Activated CD4-positive, CD25-positive, alpha-beta regulatory T cell treated with anti-CD3 and anti-CD28 coated beads, Interleukin-2, amount 50 U/mL, for 16 hours (primary cell): ENCODE measurements around the gene ATR.
A peak's percentile ranks its signal among the peaks of the same experiment; 100 is the strongest.
"Not testable (repeated sequence)": the region's sequence is repeated elsewhere in the genome, so short reads cannot be mapped to it uniquely, and the experiment has no call there.

Source experiments
- DNase-seq: peaks from one replicate; pipeline ENCODE4 v3.0.0-alpha.2; 2020; ENCODE audit warnings: low read depth, low spot score

ATR gene

DNA sequence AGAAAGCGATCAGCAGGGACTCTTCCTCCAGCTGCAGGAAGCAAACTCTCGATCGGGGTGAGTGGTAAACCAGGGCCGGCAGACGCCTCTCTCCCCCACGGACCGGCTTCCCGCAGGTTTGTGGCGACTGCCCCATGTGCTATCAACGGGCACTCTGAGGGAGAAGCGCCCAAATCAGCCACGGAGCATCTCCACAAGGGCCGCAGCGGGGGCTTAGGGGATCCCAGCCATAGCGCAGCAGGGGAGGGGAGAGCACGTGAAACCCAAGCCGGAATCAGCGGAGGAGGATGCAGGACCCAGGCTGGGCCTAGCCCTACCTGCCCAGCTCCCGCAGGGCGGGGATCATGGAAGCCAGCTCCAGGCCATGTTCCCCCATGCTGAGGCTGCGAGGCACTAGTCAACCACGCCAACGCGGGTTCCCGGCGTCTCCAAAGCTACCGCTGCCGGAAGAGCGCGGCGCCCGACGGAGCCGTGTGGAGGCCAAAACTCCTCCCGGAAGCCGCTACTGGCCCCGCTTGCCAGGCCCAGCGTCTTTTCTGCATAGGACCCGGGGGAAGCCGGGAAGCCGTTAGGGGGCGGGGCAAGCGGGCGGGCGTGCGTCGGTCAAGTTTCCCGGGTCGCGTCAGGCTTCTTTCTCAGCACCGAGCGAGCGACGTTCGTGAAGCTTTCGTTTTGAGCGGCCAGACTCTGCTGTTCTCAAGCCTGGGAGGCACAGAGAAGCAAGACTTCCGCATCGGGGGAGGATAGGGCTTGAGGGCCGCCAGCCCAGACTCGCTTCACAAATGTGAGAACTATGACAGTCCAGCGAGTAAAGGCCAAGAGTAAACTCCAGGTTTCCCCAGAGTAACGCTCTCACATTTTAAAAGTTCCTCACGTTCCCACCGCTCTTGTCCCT, at the start of gene ATR:
TSS of gene ATR (minus strand) at position 405 of the 895 bp plus-strand sequence. CDS start at position 376, 29 bp downstream.
- DNase-seq: peak; percentile 87

GRCh38 chr3:142626971-142627370, 48.4 kb upstream of the ATR start:
- DNase-seq: no peak

DNA sequence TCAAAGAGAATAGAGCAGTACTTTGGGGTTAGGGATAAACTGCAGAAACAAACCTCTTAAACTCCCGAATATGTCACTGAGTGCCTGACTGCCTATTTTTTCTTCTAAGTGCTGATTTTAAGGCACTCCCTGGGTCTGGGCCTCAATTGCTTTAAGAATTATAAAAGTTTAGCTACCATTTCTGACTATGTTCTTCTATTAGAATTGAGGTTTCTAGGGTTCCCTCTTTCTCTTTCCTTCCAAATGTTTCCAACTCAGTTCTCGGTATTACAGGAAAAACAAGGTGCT, 46.6 kb upstream of the ATR start:
- no peak for DNase-seq

DNA sequence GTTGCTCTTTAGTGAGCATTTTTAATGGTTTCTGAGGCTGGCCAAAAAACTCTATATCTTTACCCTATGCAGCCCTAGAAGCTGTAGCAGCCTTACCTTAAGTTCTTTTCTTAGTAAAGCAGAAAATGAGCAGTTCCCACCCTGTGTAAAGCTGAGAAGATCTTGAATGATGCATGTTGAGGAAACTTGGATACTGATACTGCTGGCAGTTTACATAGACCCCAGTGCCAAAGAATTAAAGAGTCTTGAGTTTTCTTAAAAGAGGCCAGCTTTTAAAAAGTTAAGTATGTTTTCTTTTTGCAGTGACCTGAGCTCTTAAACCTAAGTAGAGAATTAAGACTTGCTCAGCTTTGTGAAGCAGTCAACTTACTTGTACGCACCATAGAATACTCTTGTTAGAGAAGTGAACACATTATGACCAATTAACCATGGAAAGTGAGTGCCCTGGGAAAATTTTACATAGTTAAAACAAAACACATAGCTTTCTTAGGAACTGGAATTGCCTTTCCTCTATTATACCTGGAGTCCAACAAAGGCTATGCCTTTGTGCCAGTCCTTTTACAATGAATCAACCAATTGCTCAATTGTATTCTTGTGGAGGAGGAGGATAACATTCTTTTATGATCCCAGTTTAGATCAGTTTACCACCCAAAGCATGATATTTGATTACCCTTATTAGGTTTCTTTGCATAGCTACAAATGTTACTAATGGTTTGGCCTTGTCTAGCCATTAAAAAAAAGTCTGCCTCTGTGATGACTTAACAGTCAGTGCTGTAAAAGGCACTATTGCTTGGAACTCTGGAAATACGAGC, 46.0 kb upstream of the ATR start:
- no peak for DNase-seq

DNA sequence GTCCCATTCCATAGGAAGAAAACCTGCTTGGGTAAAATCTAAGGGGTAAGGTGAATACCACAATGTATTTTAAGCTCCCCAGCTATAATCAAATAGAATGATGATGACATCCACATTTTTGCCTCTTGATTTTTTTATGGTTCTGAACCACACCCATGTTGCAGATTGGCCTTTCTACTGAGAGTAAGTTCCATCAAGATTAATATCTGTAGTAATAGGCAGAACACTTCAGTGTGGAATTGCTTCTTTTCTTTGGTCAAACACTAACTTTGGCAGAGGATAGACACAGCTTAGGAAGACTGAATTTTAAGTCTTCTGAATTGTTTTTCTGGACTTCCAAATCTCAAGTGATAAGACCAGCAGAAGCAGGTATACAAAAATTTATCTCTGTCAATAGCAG, 44.7 kb upstream of the ATR start:
- DNase-seq: no peak

DNA sequence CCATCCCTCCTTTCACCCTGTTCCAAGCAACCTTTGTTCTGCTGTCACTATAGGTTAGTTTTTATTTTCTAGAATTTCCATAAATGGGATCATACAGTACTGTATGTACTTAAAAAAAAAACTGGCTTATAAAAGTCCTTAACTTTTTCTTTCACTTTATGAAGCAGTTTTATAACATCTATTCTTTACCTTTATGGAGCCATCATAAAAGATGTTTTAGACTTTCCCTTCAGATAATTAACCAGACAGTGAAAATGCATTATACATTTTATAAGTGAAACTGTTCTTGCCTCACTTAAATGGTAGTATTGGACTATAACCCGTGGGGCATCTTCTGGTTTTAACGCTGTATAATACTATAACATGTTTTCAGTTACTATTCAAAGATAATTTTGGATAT, 43.9 kb upstream of the ATR start:
- DNase-seq: no peak

- DNase-seq: no peak
Measured at GRCh38 chr3:142618917-142619461, 40.5 kb upstream of the ATR start.

- DNase-seq: no peak
Measured at GRCh38 chr3:142615171-142615570, 36.6 kb upstream of the ATR start.

DNA sequence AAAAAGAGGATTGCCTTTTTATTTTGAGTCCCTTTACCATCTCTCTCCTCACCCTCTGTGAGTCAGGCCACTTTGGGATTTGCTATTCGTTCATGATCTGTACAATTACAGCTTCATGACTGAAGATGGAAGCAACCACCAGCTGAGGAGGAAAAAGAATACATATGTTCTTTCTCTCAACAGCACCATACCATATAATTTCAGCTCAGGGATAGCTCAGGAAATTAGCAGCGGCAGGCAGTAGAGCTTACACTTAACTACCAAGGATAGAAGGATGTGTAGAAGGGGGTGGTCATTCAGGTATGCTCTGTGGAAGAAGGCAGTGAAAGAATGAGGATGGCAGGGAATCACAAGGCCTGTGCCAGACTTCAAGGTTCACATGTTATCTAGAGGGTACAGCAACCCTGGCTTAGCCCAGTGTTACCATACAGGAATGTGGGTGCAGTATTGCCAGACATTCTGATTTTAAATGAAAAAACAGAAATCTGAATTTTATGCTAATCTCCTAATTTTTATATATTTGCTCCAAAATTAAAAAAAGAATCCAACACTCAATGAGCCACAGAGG, 35.6 kb upstream of the ATR start:
- DNase-seq: no peak

GRCh38 chr3:142613491-142613890, 35.0 kb upstream of the ATR start:
- DNase-seq: no peak

DNA sequence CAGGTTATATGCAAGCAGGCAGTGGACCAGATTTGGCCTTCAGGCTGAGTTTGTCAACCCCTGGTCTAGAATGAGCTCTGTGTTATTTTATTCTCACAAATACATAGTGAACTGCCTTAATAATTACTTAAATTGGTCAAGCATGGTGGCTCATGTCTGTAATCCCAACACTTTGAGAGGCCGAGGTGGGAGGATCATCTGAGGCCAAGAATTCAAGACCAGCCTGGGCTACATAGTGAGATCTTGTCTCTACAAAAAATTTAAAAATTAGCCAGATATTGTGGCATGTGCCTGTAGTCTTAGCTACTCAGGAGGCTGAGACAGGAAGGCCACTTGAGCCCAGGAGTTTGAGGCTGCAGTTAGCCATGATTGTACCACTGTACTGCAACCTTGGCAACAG, 32.7 kb upstream of the ATR start:
- no peak for DNase-seq

DNA sequence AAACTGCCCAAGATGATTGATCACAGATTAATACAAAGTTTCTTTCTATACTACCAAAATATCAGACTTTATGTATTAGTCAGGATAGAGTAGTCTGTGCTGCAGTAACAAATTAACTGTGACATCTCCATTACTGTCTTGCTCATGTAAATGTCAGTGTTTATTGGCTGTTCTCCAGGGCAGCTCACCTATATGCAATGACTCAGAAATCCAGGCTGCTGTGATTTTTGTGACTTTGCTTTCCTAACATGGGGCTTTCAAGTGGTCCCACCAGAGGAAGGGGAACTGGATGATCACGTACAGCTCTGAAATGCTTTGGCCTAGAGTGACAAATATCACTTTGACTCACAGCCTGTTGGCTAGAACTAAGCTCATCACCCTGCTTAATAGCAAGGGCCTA, 30.6 kb upstream of the ATR start:
- no peak for DNase-seq

DNA sequence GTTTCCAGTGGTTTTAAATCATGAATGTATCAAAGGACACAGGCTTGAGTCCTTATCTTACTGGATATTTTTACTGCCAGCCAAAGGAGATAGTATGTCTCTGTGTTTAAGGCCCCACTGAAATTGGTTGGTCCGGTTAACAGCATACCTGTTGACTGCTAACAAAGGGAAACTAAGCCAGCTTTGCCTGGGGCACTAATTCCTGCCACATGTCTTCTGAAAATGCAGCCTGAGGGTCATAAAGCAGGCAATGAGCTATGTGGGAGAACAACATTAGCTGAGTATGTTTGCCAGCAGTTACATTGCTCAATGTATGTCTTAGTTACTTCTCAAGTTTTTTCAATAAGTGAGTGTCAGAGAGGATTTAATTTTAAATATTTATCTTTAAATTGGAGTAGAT, 30.1 kb upstream of the ATR start:
- DNase-seq: no peak

DNA sequence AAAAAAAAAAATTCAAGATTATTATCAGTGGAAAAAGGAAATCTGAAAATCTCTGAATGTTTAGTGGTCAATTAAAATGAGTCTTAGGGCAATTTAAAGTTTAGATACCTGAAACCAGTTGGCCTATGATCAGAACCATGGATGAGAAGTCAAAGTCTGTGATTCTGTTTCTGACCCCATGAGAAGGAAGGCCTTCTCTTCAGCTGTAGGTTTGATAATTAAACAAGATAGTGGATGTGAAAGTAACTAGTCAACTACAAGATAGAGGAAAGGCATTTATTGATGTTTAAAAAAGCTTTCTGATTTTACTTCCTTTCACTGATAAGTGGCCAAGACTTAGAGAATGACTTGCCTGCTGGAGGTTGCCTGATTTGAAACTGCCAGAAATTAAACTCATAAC, 26.4 kb upstream of the ATR start:
- no peak for DNase-seq

GRCh38 chr3:142603386-142603705, 24.8 kb upstream of the ATR start:
- not testable (repeated sequence) for DNase-seq

DNA sequence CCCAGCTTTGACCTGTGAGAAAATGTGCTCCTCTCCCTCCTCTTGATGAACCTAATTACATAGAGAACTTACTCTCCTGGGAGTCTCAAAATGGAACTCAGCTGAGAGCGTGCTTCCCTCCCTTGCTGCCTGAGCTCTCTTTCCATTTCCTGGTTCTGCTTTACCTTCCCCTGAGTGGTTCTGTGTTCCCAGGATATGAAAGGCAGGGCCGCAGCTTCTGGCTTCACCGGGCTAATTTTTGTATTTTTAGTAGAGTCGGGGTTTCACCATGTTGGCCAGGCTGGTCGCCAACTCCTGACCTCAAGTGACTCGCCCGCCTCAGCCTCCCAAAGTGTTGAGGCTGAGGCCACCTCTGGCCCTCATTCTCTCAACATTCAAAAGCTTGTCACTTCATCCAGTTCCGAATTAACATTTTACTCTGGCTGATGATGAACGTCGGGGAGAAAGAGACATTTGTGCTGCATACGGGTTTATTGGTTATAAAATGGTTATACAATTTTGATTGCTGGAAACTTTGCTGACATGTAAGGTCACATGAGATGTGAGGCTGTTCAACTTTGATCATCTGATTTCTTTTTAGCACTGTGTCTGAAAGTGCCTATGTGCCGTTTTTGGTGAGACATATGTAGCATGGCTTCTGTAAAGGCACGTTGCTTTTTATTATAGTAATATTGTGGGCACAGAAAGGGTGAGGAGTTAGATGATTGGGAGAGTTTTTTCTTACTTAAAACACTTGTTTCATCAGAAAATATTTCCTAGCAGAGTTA, 24.3 kb upstream of the ATR start:
- DNase-seq: no peak

DNA sequence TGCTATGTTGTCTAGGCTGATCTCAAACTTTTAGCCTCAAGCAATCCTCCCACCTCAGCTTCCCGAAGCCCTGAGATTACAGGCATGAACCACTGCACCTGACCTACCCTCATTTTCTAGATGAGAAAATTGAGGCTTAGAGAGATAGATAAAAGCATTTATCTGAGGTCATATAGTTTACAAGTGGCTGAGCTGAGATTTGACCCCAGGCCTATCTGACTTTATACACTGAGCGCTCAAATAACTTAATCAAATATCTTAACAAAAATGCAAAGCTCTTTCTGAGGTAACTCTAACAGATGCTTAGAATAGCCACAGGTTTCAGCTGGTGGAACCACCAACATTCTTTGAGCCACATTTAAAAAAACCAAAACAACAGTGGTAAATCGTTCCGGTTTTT, 23.2 kb upstream of the ATR start:
- no peak for DNase-seq

GRCh38 chr3:142597906-142598305, 19.4 kb upstream of the ATR start:
- no peak for DNase-seq

DNA sequence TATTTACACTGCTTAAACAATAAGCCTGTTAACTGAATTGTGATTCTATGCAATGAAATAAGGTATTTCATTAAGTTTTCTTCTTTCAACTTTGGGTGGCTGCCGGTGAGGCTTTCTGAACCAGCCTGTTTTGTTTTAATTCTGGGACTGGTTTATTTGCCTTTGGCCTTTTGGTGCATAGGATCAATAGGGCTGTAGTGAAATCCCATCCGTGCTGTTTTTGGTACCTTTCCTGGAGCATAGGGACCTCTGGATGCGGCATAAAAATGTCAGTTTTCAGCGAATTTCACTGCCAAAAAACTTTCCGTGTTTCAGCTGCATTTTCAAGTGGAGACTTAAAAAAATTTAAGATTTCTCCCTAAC, 18.2 kb upstream of the ATR start:
- no peak for DNase-seq

DNA sequence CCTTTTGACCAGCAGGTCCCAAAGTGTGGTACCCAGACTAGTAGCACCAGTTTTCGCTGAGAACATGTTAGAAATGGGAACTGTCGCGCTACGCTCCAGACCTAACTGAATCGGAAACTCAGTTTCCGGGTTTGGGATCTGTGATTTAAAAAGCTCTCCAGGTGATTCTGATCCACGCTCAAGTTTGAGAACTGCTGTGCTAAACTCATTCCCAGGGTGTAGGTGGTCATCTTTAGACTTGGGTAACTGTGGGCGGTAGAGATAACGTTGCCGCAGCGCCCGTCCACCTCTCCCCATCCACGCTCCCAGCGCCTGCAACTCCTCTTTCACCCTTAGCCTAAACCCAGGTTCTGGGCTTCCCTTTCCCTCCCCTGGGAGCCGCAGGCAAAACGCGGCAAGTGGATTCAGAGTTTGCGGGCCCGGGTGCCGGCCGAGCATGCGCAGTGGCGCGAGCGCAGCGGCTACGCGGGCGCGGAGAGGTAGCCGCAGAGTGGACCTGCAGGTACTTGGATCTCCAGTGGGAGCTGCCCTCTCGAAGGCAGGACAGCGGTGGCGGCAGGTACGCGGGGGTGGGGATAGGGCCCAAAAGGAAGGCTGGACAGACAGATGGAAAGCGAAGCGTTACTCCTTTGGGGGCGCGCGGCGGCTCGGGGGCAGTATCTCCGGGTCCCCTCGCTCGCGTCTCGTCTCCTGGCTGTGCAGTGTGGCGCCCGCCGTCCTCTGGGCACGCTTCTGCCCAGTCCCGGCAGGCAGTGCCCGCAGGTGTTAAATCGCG, 17.6 kb upstream of the ATR start, which contains the start of gene PLS1:
TSS of gene PLS1 (plus strand) at position 443 of the 775 bp plus-strand sequence. CDS start 67,845 bp downstream, outside the sequence.
- peak; percentile 71 for DNase-seq

DNA sequence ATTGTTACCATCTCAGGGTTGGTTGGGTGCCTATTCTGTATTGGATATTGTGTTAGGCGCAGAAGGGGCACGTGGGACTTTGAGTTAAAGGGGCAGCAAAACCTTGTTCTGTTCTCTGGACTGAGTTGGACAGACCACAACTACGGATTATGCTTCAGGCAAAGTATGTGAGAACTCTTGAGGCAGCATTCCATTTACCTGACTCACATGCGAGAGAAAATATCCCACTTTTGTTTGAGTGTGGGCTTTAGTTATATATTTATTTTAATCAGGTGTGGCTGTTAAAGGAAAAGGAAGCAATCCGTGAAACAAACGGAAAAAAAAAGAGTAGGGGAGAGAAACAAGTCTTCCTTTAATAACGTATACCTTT, 17.0 kb upstream of the ATR start:
- DNase-seq: no peak
